Loucy (cell line): ENCODE data around the gene PLEKHD1.

ENCODE experiments used
- H2AFZ ChIP-seq: fragments of 200-600 bp; sonication (generic); 2 replicates; pipeline ENCODE4 v1.6.0; 2016; ENCODE audit warnings: antibody characterized with exemption, mild to moderate bottlenecking, low read length, moderate library complexity
- H3F3A ChIP-seq: fragments of 200-600 bp; 2 replicates; pipeline ENCODE4 v1.6.0; 2016; ENCODE audit warnings: antibody characterized with exemption, low read depth, mild to moderate bottlenecking
- H3K27me3 ChIP-seq: fragments of 200-600 bp; sonication (generic); 2 replicates; pipeline ENCODE4 v1.6.1; 2014; ENCODE audit warnings: low read length, mild to moderate bottlenecking; ENCODE audit not compliant: insufficient read depth, poor library complexity, severe bottlenecking
- H3K36me3 ChIP-seq: fragments of 200-600 bp; sonication (generic); 2 replicates; pipeline ENCODE4 v1.6.1; 2016; ENCODE audit warnings: low read length; ENCODE audit not compliant: insufficient read depth
- H3K4me1 ChIP-seq: fragments of 200-600 bp; sonication (generic); 2 replicates; pipeline ENCODE4 v1.5.1; 2014; ENCODE audit warnings: low read length, mild to moderate bottlenecking; ENCODE audit not compliant: insufficient read depth, poor library complexity, severe bottlenecking
- H3K4me2 ChIP-seq: fragments of 200-600 bp; sonication (generic); 2 replicates; pipeline ENCODE4 v1.6.0; 2014; ENCODE audit warnings: antibody characterized with exemption, low read length, low read depth, mild to moderate bottlenecking; ENCODE audit not compliant: poor library complexity, severe bottlenecking
- H3K4me3 ChIP-seq: fragments of 200-600 bp; sonication (generic); 2 replicates; pipeline ENCODE4 v1.5.1; 2014; ENCODE audit warnings: low read length, mild to moderate bottlenecking, mixed read lengths; ENCODE audit not compliant: poor library complexity, severe bottlenecking
- H3K79me2 ChIP-seq: fragments of 200-600 bp; sonication (generic); 2 replicates; pipeline ENCODE4 v1.6.1; 2014; ENCODE audit warnings: low read length; ENCODE audit not compliant: insufficient read depth
- H3K9ac ChIP-seq: fragments of 200-600 bp; sonication (generic); 2 replicates; pipeline ENCODE4 v1.6.0; 2014; ENCODE audit warnings: mild to moderate bottlenecking, low read depth, low read length, moderate library complexity; ENCODE audit not compliant: poor library complexity, severe bottlenecking
- H3K9me2 ChIP-seq: fragments of 200-600 bp; sonication (generic); replicated peaks from 2 replicates; pipeline ENCODE4 v1.6.1; 2016; ENCODE audit warnings: low read depth, low read length, mixed read lengths
- H3K9me3 ChIP-seq: fragments of 200-600 bp; sonication (generic); 2 replicates; pipeline ENCODE4 v1.6.1; 2014; ENCODE audit warnings: mild to moderate bottlenecking, antibody characterized with exemption, low read length, low read depth; ENCODE audit not compliant: insufficient read depth
- H4K20me1 ChIP-seq: fragments of 200-600 bp; sonication (generic); 2 replicates; pipeline ENCODE4 v1.6.0; 2014; ENCODE audit warnings: antibody characterized with exemption, low read length, mild to moderate bottlenecking; ENCODE audit not compliant: insufficient read depth, poor library complexity, severe bottlenecking
- EZH2phosphoT487 ChIP-seq: fragments of 200-600 bp; IDR thresholded peaks from 2 replicates; pipeline ENCODE4 v1.6.1; 2018; ENCODE audit warnings: antibody characterized with exemption, mild to moderate bottlenecking, moderate library complexity, borderline replicate concordance
- TF ChIP-seq, protein P1 (sequence below): fragments of 200-600 bp; sonication (generic); conservative IDR thresholded peaks from 2 replicates; pipeline ENCODE4 v1.5.1; 2014; ENCODE audit warnings: mild to moderate bottlenecking, antibody characterized with exemption, low read length

The PLEKHD1 gene

DNA sequence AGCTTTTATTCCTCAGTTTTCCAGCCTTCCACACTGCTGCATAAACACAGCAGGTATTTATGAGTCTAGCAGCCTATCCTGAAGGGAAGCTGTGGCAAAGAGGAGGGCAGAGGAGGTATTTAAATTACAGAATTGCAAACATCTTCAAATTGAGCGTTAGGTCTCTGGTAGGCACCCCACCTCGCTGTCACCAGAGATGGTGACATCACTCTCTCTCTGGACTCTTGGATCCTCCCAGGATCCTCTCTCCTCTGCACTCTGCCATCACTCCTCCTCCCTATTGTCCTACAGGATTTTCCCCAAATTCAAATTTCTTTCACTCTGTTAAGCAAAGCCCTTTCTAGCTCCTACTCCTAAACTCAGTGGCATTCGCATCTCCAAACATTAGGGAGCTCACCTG lies 6.7 kb downstream of the PLEKHD1 start:
- no peak overlapping the region for H2AFZ ChIP-seq
- no peak overlapping the region for H3K4me2 ChIP-seq
- H3F3A ChIP-seq, result no peaks in the 10 kb centered on the region
- no peaks in the 10 kb centered on the region for H3K9me3 ChIP-seq
- H3K27me3 ChIP-seq, result no peaks in the 10 kb centered on the region
- no peaks in the 10 kb centered on the region for H3K4me1 ChIP-seq
- H3K79me2 ChIP-seq, result no peaks in the 10 kb centered on the region
- H3K4me3 ChIP-seq, result no peak overlapping the region
- H3K9me2 ChIP-seq, result no peaks in the 10 kb centered on the region
- H3K36me3 ChIP-seq, result no peaks in the 10 kb centered on the region
- TF ChIP-seq EZH2phosphoT487, result no peak
- TF ChIP-seq, protein P1, sequence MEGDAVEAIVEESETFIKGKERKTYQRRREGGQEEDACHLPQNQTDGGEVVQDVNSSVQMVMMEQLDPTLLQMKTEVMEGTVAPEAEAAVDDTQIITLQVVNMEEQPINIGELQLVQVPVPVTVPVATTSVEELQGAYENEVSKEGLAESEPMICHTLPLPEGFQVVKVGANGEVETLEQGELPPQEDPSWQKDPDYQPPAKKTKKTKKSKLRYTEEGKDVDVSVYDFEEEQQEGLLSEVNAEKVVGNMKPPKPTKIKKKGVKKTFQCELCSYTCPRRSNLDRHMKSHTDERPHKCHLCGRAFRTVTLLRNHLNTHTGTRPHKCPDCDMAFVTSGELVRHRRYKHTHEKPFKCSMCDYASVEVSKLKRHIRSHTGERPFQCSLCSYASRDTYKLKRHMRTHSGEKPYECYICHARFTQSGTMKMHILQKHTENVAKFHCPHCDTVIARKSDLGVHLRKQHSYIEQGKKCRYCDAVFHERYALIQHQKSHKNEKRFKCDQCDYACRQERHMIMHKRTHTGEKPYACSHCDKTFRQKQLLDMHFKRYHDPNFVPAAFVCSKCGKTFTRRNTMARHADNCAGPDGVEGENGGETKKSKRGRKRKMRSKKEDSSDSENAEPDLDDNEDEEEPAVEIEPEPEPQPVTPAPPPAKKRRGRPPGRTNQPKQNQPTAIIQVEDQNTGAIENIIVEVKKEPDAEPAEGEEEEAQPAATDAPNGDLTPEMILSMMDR, result no peak
- H4K20me1 ChIP-seq, result no peaks in the 10 kb centered on the region
- no peak overlapping the region for H3K9ac ChIP-seq

DNA sequence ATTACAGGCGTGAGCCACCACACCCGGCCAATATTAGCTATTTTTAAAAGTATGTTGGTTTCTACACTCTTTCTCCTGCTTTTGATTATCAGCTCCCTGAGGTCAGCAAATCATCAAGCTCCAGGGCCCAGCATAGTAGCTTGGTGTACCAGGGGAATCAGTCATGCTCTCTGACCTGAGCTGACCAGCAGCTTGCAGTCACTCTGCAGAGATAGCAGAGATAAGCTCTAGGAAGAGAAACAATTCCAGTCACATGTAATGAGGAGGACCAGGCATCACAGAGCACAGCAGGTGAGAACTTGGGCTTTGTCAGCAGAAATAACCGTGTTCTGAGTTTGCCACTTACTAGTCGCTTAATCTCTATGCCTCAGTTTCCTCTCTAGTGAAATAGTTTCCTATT lies 8.5 kb downstream of the PLEKHD1 start:
- Histone ChIP-seq H3F3A (no peaks in the 10 kb centered on the region), H3K4me3 (no peak overlapping the region), H3K9me3 (no peaks in the 10 kb centered on the region), H4K20me1 (no peaks in the 10 kb centered on the region), H3K36me3 (no peaks in the 10 kb centered on the region), H3K27me3 (no peaks in the 10 kb centered on the region), H3K9ac (no peak overlapping the region), H3K9me2 (no peaks in the 10 kb centered on the region), H2AFZ (no peak overlapping the region), H3K4me1 (no peaks in the 10 kb centered on the region), H3K79me2 (no peaks in the 10 kb centered on the region), H3K4me2 (no peak overlapping the region)
- no peak for TF ChIP-seq EZH2phosphoT487
- TF ChIP-seq, protein P1, result no peak

DNA sequence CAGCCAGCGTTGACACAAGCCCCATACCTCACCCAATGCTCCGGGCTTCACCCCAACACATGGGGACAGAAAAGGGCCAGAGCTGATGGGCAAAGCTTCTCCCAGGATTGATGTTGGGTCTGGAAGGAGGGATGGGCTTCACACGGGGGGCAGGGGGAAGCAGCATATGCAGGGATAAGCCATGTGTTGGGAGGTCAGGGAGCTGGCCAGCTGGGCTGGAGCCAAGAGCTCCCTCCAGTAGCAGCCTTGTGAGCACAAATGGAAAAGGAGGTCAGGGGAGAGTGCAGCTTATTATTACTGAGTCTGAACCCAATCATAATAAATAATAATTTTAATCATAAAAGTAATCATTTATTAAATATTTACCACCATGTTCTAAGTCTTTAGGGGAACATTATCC lies 9.3 kb downstream of the PLEKHD1 start:
- no peak overlapping the region for H3K4me2 ChIP-seq
- H2AFZ ChIP-seq, result no peak overlapping the region
- no peaks in the 10 kb centered on the region for H3K9me2 ChIP-seq
- H3K36me3 ChIP-seq, result no peaks in the 10 kb centered on the region
- H3F3A ChIP-seq, result no peaks in the 10 kb centered on the region
- H3K4me3 ChIP-seq, result no peak overlapping the region
- H3K9ac ChIP-seq, result no peak overlapping the region
- TF ChIP-seq EZH2phosphoT487, result no peak
- TF ChIP-seq, protein P1, result no peak
- H3K27me3 ChIP-seq, result no peaks in the 10 kb centered on the region
- no peaks in the 10 kb centered on the region for H3K4me1 ChIP-seq
- no peaks in the 10 kb centered on the region for H3K79me2 ChIP-seq
- H3K9me3 ChIP-seq, result no peaks in the 10 kb centered on the region
- no peaks in the 10 kb centered on the region for H4K20me1 ChIP-seq
